Astrocyte (in vitro differentiated cells and primary cell): ENCODE measurements around the gene ANO4.

Source experiments
- CTCF ChIP-seq: IDR thresholded peaks from 2 replicates; pipeline ENCODE4 v1.5.1; 2011; ENCODE audit warnings: low read depth, mild to moderate bottlenecking, inconsistent platforms, low read length, moderate library complexity; ENCODE audit not compliant: insufficient read depth
- EZH2 ChIP-seq: IDR thresholded peaks from 2 replicates; pipeline ENCODE4 v1.6.1; 2012; ENCODE audit warnings: mild to moderate bottlenecking, low read length, inconsistent platforms; ENCODE audit not compliant: insufficient read depth

- TF ChIP-seq CTCF (no peak), EZH2 (no peak)
Observed at GRCh38 chr12:101076921-101077320, 282.3 kb downstream of the ANO4 start.
